ENCODE results near the gene VPS26A. TPM values are rescaled to one million over a fixed set of nuclear protein-coding genes. Genes with fewer than 3 reads are reported as not detected.
A peak's percentile ranks its signal among the peaks of the same experiment; 100 is the strongest.

The VPS26A gene
- 31.3 TPM for polyA plus RNA-seq (2013, experiment 1 of 2)
- polyA plus RNA-seq (2013, experiment 2 of 2), result 30.6 TPM

DNA sequence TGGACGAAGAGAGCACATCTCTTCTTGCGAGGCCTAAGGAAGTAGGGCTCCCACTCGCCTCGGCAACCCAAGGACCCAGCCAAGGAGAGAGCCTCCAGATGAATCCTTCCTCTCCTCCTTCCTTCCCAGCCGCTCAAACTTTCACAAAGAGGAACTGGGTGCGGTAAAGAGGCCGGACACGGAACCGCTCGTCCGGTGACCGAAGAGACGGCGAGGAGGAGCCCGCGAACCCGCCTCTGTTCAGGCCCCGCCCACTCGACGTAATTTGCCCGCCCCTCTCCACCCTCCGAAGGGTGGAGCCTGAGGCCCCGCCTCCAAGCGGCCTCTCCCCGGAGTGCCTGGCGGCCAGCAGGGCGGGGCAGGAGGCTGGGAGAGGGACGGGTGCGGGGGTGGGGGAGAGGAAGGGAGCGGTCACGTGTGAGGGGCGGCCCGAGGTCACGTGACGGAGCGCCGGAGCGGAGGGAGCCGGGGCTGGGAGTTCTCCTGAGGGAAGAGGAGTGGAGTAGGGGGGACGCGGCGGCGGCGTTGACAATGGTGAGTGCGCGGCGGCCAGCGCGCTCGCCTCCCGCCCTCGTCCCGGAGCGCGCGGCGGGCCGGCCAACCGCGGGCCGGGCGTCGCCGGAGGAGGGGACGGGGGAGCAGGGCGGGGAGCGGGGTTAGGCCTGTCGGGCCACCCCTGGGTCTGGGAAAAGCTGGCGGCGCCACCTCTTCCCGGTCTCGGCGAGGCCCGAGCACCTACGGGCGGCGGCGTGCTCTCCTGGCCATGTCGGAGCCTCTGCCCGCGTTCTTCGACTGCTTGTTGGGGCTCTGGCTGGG is at the start of gene VPS26A:
VPS26A (plus strand) TSS at position 432 of the 816 bp plus-strand sequence; CDS start at position 532, 100 bp downstream.
- Histone ChIP-seq H4K5ac (ENCODE audit: low read length) (peak within 1 kb of the TSS; percentile 91), H3K4me2 (ENCODE audit: low read length) (peak within 1 kb of the TSS; percentile 95), H3K4ac (ENCODE audit: low read depth, low read length) (peak within 1 kb of the TSS; percentile 39), H3K56ac (ENCODE audit: low read length) (peak within 1 kb of the TSS; percentile 98), H2AK5ac (ENCODE audit: low read length) (no peak within 1 kb of the TSS), H2BK15ac (replicated peaks; ENCODE audit: low read depth) (no peak within 1 kb of the TSS), H3K4me3 (ENCODE audit: low read length) (peak within 1 kb of the TSS; percentile 98), H2BK120ac (ENCODE audit: low read depth, low read length) (no peak within 1 kb of the TSS), H2BK5ac (ENCODE audit: low read length) (peak within 1 kb of the TSS; percentile 91), H3K27me3 (ENCODE audit: insufficient read depth, low read length, poor library complexity) (no peaks in the 10 kb centered on the region), H3K79me1 (ENCODE audit: low read length) (no peaks in the 10 kb centered on the region), H3K27ac (ENCODE audit: low read depth, low read length) (peak within 1 kb of the TSS; percentile 95), H3K18ac (ENCODE audit: low read length) (peak within 1 kb of the TSS; percentile 96), H3K23ac (ENCODE audit: low read length) (no peak within 1 kb of the TSS), H3K4me1 (ENCODE audit: control insufficient read depth, low read depth, low read length) (no peaks in the 10 kb centered on the region), H3K9ac (ENCODE audit: low read length) (peak within 1 kb of the TSS; percentile 99), H4K8ac (ENCODE audit: low read depth, low read length) (peak within 1 kb of the TSS; percentile 77), H3K36me3 (ENCODE audit: control insufficient read depth, insufficient read depth, low read length) (no peaks in the 10 kb centered on the region), H3K79me2 (ENCODE audit: control insufficient read depth, insufficient read depth, low read length) (peaks cover 13% of the 10 kb centered on the region)
- no CpG with 5 or more reads among the region's 82 CpGs for WGBS (ENCODE audit: extremely low coverage, insufficient coverage, low lambda C conversion rate)
- DNase-seq, result peak; percentile 99

DNA sequence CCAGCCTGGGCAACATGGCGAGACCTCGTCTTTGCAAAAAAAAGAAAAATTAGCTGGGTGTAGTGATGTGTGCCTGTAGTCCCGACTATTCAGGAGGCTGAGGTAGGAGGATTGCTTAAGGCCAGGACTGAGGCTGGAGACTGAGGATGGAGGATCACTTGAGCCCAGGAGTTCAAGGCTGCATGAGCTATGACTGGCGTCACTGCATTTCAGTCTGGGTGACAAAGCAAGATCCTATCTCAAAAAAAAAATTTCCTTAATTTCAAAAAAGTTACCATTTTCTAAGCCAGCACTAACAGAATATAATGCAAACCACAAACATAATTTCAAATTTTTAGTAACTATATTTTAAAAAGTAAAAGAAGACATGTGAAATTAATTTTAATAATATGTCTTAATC is 49.4 kb upstream of the VPS26A start:
- Histone ChIP-seq H3K27ac (ENCODE audit: low read depth, low read length) (no peak overlapping the region), H2BK5ac (ENCODE audit: low read length) (no peak overlapping the region), H4K8ac (ENCODE audit: low read depth, low read length) (no peak overlapping the region), H3K18ac (ENCODE audit: low read length) (no peak overlapping the region), H3K79me1 (ENCODE audit: low read length) (no peaks in the 10 kb centered on the region), H3K56ac (ENCODE audit: low read length) (no peak overlapping the region), H3K4ac (ENCODE audit: low read depth, low read length) (no peak overlapping the region), H2AK5ac (ENCODE audit: low read length) (no peak overlapping the region), H3K4me3 (ENCODE audit: low read length) (no peak overlapping the region), H3K4me1 (ENCODE audit: control insufficient read depth, low read depth, low read length) (no peaks in the 10 kb centered on the region), H2BK15ac (replicated peaks; ENCODE audit: low read depth) (no peak overlapping the region), H2BK120ac (ENCODE audit: low read depth, low read length) (no peak overlapping the region), H3K23ac (ENCODE audit: low read length) (no peak overlapping the region), H3K9ac (ENCODE audit: low read length) (no peak overlapping the region), H4K5ac (ENCODE audit: low read length) (no peak overlapping the region), H3K4me2 (ENCODE audit: low read length) (no peak overlapping the region), H3K79me2 (ENCODE audit: control insufficient read depth, insufficient read depth, low read length) (no peaks in the 10 kb centered on the region), H3K27me3 (ENCODE audit: insufficient read depth, low read length, poor library complexity) (no peaks in the 10 kb centered on the region), H3K36me3 (ENCODE audit: control insufficient read depth, insufficient read depth, low read length) (no peaks in the 10 kb centered on the region)
- no peak for DNase-seq
- no CpG with 5 or more reads among the region's 4 CpGs for WGBS (ENCODE audit: extremely low coverage, insufficient coverage, low lambda C conversion rate)

- Histone ChIP-seq H2BK15ac (replicated peaks; ENCODE audit: low read depth) (no peak overlapping the region), H3K23ac (ENCODE audit: low read length) (no peak overlapping the region), H3K79me2 (ENCODE audit: control insufficient read depth, insufficient read depth, low read length) (no peaks in the 10 kb centered on the region), H3K4ac (ENCODE audit: low read depth, low read length) (no peak overlapping the region), H4K8ac (ENCODE audit: low read depth, low read length) (no peak overlapping the region), H2BK5ac (ENCODE audit: low read length) (no peak overlapping the region), H3K18ac (ENCODE audit: low read length) (no peak overlapping the region), H3K4me1 (ENCODE audit: control insufficient read depth, low read depth, low read length) (no peaks in the 10 kb centered on the region), H2AK5ac (ENCODE audit: low read length) (no peak overlapping the region), H3K79me1 (ENCODE audit: low read length) (no peaks in the 10 kb centered on the region), H3K56ac (ENCODE audit: low read length) (no peak overlapping the region), H3K4me2 (ENCODE audit: low read length) (no peak overlapping the region), H3K27me3 (ENCODE audit: insufficient read depth, low read length, poor library complexity) (no peaks in the 10 kb centered on the region), H3K4me3 (ENCODE audit: low read length) (no peak overlapping the region), H4K5ac (ENCODE audit: low read length) (no peak overlapping the region), H3K36me3 (ENCODE audit: control insufficient read depth, insufficient read depth, low read length) (no peaks in the 10 kb centered on the region), H3K9ac (ENCODE audit: low read length) (no peak overlapping the region), H2BK120ac (ENCODE audit: low read depth, low read length) (no peak overlapping the region), H3K27ac (ENCODE audit: low read depth, low read length) (no peak overlapping the region)
- no peak for DNase-seq
- WGBS (ENCODE audit: extremely low coverage, insufficient coverage, low lambda C conversion rate), result no CpG with 5 or more reads among the region's 4 CpGs
Observed at GRCh38 chr10:69075431-69075830, 48.5 kb upstream of the VPS26A start.

GRCh38 chr10:69078311-69078710 is 45.7 kb upstream of the VPS26A start:
- no peak overlapping the region for H3K18ac ChIP-seq (ENCODE audit: low read length)
- no peak overlapping the region for H3K9ac ChIP-seq (ENCODE audit: low read length)
- H3K4me2 ChIP-seq (ENCODE audit: low read length), result no peak overlapping the region
- no peak overlapping the region for H3K27ac ChIP-seq (ENCODE audit: low read depth, low read length)
- no peak overlapping the region for H4K8ac ChIP-seq (ENCODE audit: low read depth, low read length)
- H3K79me2 ChIP-seq (ENCODE audit: control insufficient read depth, insufficient read depth, low read length), result no peaks in the 10 kb centered on the region
- H4K5ac ChIP-seq (ENCODE audit: low read length), result no peak overlapping the region
- H3K36me3 ChIP-seq (ENCODE audit: control insufficient read depth, insufficient read depth, low read length), result no peaks in the 10 kb centered on the region
- H3K4ac ChIP-seq (ENCODE audit: low read depth, low read length), result no peak overlapping the region
- no CpG with 5 or more reads among the region's 2 CpGs for WGBS (ENCODE audit: extremely low coverage, insufficient coverage, low lambda C conversion rate)
- no peak overlapping the region for H2BK5ac ChIP-seq (ENCODE audit: low read length)
- no peak overlapping the region for H3K4me3 ChIP-seq (ENCODE audit: low read length)
- no peaks in the 10 kb centered on the region for H3K4me1 ChIP-seq (ENCODE audit: control insufficient read depth, low read depth, low read length)
- no peak overlapping the region for H2AK5ac ChIP-seq (ENCODE audit: low read length)
- no peaks in the 10 kb centered on the region for H3K27me3 ChIP-seq (ENCODE audit: insufficient read depth, low read length, poor library complexity)
- DNase-seq, result no peak
- H3K56ac ChIP-seq (ENCODE audit: low read length), result no peak overlapping the region
- no peak overlapping the region for H2BK120ac ChIP-seq (ENCODE audit: low read depth, low read length)
- no peaks in the 10 kb centered on the region for H3K79me1 ChIP-seq (ENCODE audit: low read length)
- no peak overlapping the region for H3K23ac ChIP-seq (ENCODE audit: low read length)
- H2BK15ac ChIP-seq (replicated peaks; ENCODE audit: low read depth), result no peak overlapping the region

DNA sequence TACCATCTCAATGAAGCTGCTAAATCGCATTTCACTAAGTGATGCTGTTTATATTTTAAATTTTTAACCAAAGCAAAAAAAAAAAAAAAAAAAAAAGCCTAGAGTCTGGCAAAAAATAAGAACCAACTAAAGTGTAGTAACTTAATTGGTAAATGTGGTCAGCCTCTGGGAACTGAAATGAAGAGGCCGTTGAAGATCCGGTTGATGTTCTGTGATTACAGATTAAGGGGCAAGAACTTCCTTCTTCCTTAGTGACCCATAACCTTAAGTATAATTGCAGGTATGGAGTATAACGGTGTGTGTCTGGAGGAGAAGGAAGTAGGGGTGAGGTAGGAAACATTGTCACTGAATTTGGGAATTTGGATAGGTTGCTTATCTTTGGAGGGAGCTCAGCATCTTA is 43.8 kb upstream of the VPS26A start:
- Histone ChIP-seq H3K4me2 (ENCODE audit: low read length) (no peak overlapping the region), H3K18ac (ENCODE audit: low read length) (no peak overlapping the region), H2AK5ac (ENCODE audit: low read length) (no peak overlapping the region), H3K56ac (ENCODE audit: low read length) (no peak overlapping the region), H4K5ac (ENCODE audit: low read length) (no peak overlapping the region), H3K4me1 (ENCODE audit: control insufficient read depth, low read depth, low read length) (no peaks in the 10 kb centered on the region), H3K23ac (ENCODE audit: low read length) (no peak overlapping the region), H4K8ac (ENCODE audit: low read depth, low read length) (no peak overlapping the region), H2BK120ac (ENCODE audit: low read depth, low read length) (no peak overlapping the region), H3K9ac (ENCODE audit: low read length) (no peak overlapping the region), H3K27ac (ENCODE audit: low read depth, low read length) (no peak overlapping the region), H3K36me3 (ENCODE audit: control insufficient read depth, insufficient read depth, low read length) (no peaks in the 10 kb centered on the region), H2BK15ac (replicated peaks; ENCODE audit: low read depth) (no peak overlapping the region), H3K4me3 (ENCODE audit: low read length) (no peak overlapping the region), H3K79me1 (ENCODE audit: low read length) (no peaks in the 10 kb centered on the region), H3K4ac (ENCODE audit: low read depth, low read length) (no peak overlapping the region), H3K27me3 (ENCODE audit: insufficient read depth, low read length, poor library complexity) (no peaks in the 10 kb centered on the region), H3K79me2 (ENCODE audit: control insufficient read depth, insufficient read depth, low read length) (no peaks in the 10 kb centered on the region), H2BK5ac (ENCODE audit: low read length) (no peak overlapping the region)
- no peak for DNase-seq
- WGBS (ENCODE audit: extremely low coverage, insufficient coverage, low lambda C conversion rate), result no CpG with 5 or more reads among the region's 4 CpGs
